HCT116 (cell line): ENCODE measurements around the gene NBAS.

Experiments
- POLR2A ChIP-seq: IDR thresholded peaks from 2 replicates; pipeline ENCODE4 v1.7.0; 2011; ENCODE audit warnings: borderline replicate concordance; ENCODE audit not compliant: insufficient read depth, insufficient read length; ENCODE audit errors: extremely low read depth
- POLR2AphosphoS5 ChIP-seq: IDR thresholded peaks from 2 replicates; pipeline ENCODE4 v1.6.1; 2011; ENCODE audit warnings: mild to moderate bottlenecking, low read depth, low read length, moderate library complexity
- SIN3A ChIP-seq: IDR thresholded peaks from 2 replicates; pipeline ENCODE4 v1.6.1; 2012; ENCODE audit warnings: low read depth
- YY1 ChIP-seq: IDR thresholded peaks from 2 replicates; pipeline ENCODE4 v1.6.1; 2011; ENCODE audit warnings: low read length, low read depth, moderate library complexity, mild to moderate bottlenecking; ENCODE audit not compliant: insufficient replicate concordance; ENCODE audit errors: extremely low read depth
- TF ChIP-seq, protein P1 (sequence below): IDR thresholded peaks from 2 replicates; pipeline ENCODE4 v1.6.1; 2012
- TF ChIP-seq, protein P2 (sequence below), 3 experiments: fragments of 200-600 bp in 1 of 3; sonication (generic) in 1 of 3; IDR thresholded peaks in 2 of 3; conservative IDR thresholded peaks in 1 of 3; 2 replicates each; pipeline ENCODE4 v1.5.1; 2012 to 2017; ENCODE audit warnings: low read depth in 2 of 3, low read length in 2 of 3, antibody characterized with exemption in 1 of 3, borderline replicate concordance in 1 of 3, control low read depth in 1 of 3, mild to moderate bottlenecking in 1 of 3, mixed read lengths in 1 of 3, mixed run types in 1 of 3, moderate library complexity in 1 of 3; ENCODE audit not compliant: insufficient read depth in 1 of 3
- TF ChIP-seq, protein P3 (sequence below): IDR thresholded peaks from 2 replicates; pipeline ENCODE4 v1.6.1; 2012

DNA sequence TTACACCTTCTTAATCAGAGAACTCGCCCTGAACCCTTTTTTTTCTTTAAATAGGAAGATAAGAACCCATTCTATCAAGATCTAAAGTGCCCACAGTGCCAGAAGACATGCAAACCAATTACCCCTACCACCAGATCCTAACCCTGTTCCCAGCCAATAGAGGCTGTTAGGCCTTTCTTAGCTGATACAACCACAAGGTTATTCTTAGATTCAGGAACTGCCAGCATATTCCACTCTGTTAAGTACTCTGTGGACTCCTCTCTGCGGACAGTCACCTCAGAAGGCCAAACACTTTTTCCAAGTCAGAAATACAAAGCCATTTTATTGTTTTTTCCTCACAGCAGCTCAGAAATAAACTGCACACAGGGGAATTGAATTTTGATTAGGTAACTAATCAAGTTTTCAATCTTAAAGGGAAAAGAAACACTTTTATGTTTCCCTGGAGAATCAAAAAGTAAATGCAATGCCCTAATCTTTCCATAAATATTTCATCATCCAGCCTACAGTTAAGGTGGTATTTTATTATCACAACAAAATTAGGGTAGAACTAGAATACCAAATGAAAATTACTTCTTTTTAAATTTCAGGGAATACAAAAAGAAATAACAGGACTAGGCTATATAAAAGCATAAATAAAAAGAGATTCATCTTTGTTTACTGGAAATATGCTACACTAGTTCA is 111.4 kb downstream of the NBAS start:
- TF ChIP-seq, protein P1, sequence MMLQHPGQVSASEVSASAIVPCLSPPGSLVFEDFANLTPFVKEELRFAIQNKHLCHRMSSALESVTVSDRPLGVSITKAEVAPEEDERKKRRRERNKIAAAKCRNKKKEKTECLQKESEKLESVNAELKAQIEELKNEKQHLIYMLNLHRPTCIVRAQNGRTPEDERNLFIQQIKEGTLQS: no peak
- TF ChIP-seq, protein P2, sequence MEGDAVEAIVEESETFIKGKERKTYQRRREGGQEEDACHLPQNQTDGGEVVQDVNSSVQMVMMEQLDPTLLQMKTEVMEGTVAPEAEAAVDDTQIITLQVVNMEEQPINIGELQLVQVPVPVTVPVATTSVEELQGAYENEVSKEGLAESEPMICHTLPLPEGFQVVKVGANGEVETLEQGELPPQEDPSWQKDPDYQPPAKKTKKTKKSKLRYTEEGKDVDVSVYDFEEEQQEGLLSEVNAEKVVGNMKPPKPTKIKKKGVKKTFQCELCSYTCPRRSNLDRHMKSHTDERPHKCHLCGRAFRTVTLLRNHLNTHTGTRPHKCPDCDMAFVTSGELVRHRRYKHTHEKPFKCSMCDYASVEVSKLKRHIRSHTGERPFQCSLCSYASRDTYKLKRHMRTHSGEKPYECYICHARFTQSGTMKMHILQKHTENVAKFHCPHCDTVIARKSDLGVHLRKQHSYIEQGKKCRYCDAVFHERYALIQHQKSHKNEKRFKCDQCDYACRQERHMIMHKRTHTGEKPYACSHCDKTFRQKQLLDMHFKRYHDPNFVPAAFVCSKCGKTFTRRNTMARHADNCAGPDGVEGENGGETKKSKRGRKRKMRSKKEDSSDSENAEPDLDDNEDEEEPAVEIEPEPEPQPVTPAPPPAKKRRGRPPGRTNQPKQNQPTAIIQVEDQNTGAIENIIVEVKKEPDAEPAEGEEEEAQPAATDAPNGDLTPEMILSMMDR (IDR thresholded peaks at IDR 0.05 in 2 of 3, conservative IDR thresholded peaks at IDR 0.05 in 1 of 3; ENCODE audit: borderline replicate concordance in 1 of 3, insufficient read depth in 1 of 3, low read depth in 2 of 3, low read length in 2 of 3): no peak
- TF ChIP-seq POLR2A: no peak
- no peak for TF ChIP-seq YY1
- TF ChIP-seq POLR2AphosphoS5: no peak
- no peak for TF ChIP-seq SIN3A
- TF ChIP-seq, protein P3, sequence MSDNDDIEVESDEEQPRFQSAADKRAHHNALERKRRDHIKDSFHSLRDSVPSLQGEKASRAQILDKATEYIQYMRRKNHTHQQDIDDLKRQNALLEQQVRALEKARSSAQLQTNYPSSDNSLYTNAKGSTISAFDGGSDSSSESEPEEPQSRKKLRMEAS: no peak
